ENCODE measurements around the gene ANKRD10. TPM values are rescaled to one million over a fixed set of nuclear protein-coding genes. Genes with fewer than 3 reads are reported as not detected.

ANKRD10 gene
- total and polyA plus RNA-seq, 10 of the 15 experiments (the other 5 are each of a cell fraction or from before 2014, with no cell fraction given) = 47.1 to 199 (median 97.2) TPM

- TF ChIP-seq ZBTB40 (IDR thresholded peaks at IDR 0.05; ENCODE audit: borderline replicate concordance) (0 out of 2 replicates have a peak, but pooled peaks have one; percentile 6), BRCA1 (IDR thresholded peaks at IDR 0.05; ENCODE audit: low read depth, low read length) (no peak), ZNF384 (IDR thresholded peaks at IDR 0.05; ENCODE audit: borderline replicate concordance, low read depth, low read length) (no peak), LARP7 (IDR thresholded peaks at IDR 0.05) (no peak), ATF7 (IDR thresholded peaks at IDR 0.05; ENCODE audit: low read depth) (peak; percentile 96), CREM (IDR thresholded peaks at IDR 0.05; ENCODE audit: low read depth) (peak; percentile 26; the same call in 1 of the 2 replicates), CREB1 (IDR thresholded peaks at IDR 0.05; ENCODE audit: low read depth) (no peak), PAX5 (IDR thresholded peaks at IDR 0.05; ENCODE audit: borderline replicate concordance, low read depth, low read length) (no peak), FOXK2 (IDR thresholded peaks at IDR 0.05) (no peak), SIX5 (IDR thresholded peaks at IDR 0.05; ENCODE audit: low read depth, low read length, severe bottlenecking) (no peak), ASH2L (IDR thresholded peaks at IDR 0.05; ENCODE audit: borderline replicate concordance, low read depth) (no peak), POLR2AphosphoS2 (IDR thresholded peaks at IDR 0.05; ENCODE audit: low read depth, low read length) (no peak), HDAC2 (IDR thresholded peaks at IDR 0.05) (no peak), EGR1 (IDR thresholded peaks at IDR 0.05; ENCODE audit: borderline replicate concordance in 1 of 2, low read depth in 2 of 2, low read length in 2 of 2) (no peak), KDM1A (IDR thresholded peaks at IDR 0.05; ENCODE audit: borderline replicate concordance) (no peak), MYC (IDR thresholded peaks at IDR 0.05; ENCODE audit: insufficient read depth, insufficient read length, insufficient replicate concordance, low read length, severe bottlenecking) (no peak), KAT2A (conservative IDR thresholded peaks at IDR 0.05; ENCODE audit: control insufficient read depth, low read depth, low read length) (no peak), RB1 (IDR thresholded peaks at IDR 0.05; ENCODE audit: borderline replicate concordance) (no peak), EZH2 (IDR thresholded peaks at IDR 0.05; ENCODE audit: borderline replicate concordance, control insufficient read depth, low read depth, low read length) (no peak), RBBP5 (conservative IDR thresholded peaks at IDR 0.05) (no peak), ZNF622 (IDR thresholded peaks at IDR 0.05) (no peak)
- TF ChIP-seq, protein P1, sequence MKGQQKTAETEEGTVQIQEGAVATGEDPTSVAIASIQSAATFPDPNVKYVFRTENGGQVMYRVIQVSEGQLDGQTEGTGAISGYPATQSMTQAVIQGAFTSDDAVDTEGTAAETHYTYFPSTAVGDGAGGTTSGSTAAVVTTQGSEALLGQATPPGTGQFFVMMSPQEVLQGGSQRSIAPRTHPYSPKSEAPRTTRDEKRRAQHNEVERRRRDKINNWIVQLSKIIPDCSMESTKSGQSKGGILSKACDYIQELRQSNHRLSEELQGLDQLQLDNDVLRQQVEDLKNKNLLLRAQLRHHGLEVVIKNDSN (IDR thresholded peaks at IDR 0.05; ENCODE audit: borderline replicate concordance, extremely low read length, insufficient read depth, low read depth, low read length) = no peak
- TF ChIP-seq, protein P2, sequence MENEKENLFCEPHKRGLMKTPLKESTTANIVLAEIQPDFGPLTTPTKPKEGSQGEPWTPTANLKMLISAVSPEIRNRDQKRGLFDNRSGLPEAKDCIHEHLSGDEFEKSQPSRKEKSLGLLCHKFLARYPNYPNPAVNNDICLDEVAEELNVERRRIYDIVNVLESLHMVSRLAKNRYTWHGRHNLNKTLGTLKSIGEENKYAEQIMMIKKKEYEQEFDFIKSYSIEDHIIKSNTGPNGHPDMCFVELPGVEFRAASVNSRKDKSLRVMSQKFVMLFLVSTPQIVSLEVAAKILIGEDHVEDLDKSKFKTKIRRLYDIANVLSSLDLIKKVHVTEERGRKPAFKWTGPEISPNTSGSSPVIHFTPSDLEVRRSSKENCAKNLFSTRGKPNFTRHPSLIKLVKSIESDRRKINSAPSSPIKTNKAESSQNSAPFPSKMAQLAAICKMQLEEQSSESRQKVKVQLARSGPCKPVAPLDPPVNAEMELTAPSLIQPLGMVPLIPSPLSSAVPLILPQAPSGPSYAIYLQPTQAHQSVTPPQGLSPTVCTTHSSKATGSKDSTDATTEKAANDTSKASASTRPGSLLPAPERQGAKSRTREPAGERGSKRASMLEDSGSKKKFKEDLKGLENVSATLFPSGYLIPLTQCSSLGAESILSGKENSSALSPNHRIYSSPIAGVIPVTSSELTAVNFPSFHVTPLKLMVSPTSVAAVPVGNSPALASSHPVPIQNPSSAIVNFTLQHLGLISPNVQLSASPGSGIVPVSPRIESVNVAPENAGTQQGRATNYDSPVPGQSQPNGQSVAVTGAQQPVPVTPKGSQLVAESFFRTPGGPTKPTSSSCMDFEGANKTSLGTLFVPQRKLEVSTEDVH (IDR thresholded peaks at IDR 0.05; ENCODE audit: low read depth, partially characterized antibody) = no peak
Observed at GRCh38 chr13:110942248-110942981, 27.5 kb upstream of the ANKRD10 start (continued).
